Mammary epithelial cell (primary cell): ENCODE data around the gene SDK1.

Experiments used
- CTCF ChIP-seq, 2 donors: IDR thresholded peaks in 1 of 2; conservative IDR thresholded peaks in 1 of 2; 2 replicates each; pipeline ENCODE4 v1.5.1; 2011 to 2012; ENCODE audit warnings: inconsistent platforms in 2 of 2, low read length in 2 of 2, mild to moderate bottlenecking in 2 of 2, control low read depth in 1 of 2, low read depth in 1 of 2; ENCODE audit not compliant: insufficient read depth in 1 of 2; ENCODE audit errors: extremely low read depth in 1 of 2
- EZH2 ChIP-seq: IDR thresholded peaks from 2 replicates; pipeline ENCODE4 v1.6.1; 2012; ENCODE audit warnings: low read length, inconsistent platforms, borderline replicate concordance

- no peak for TF ChIP-seq CTCF (conservative IDR thresholded peaks at IDR 0.05 in 1 of 2, IDR thresholded peaks at IDR 0.05 in 1 of 2; ENCODE audit: extremely low read depth in 1 of 2, insufficient read depth in 1 of 2, low read depth in 1 of 2, low read length in 2 of 2)
- TF ChIP-seq EZH2: no peak
Observed at GRCh38 chr7:4143511-4144171, 842.6 kb downstream of the SDK1 start.
